ENCODE results near the gene MRPS23.

- no peak for TF ChIP-seq EP300 (IDR thresholded peaks at IDR 0.05)
- no peak for TF ChIP-seq CTCF (IDR thresholded peaks at IDR 0.05)
Measured at GRCh38 chr17:57871155-57871554, 21.3 kb upstream of the MRPS23 start.
